ENCODE measurements around the gene EPOP.

Gene EPOP

GRCh38 chr17:38705803-38706504 is 31.2 kb upstream of the EPOP start:
- no peak for DNase-seq

- no peak for DNase-seq
Measured at GRCh38 chr17:38705523-38705802, 30.7 kb upstream of the EPOP start.

GRCh38 chr17:38704606-38705522 is 30.1 kb upstream of the EPOP start, which contains the start of gene MLLT6:
TSS of gene MLLT6 (plus strand) at chr17:38705273. CDS start at chr17:38705633, 360 bp downstream.
- DNase-seq: peak; percentile 79

GRCh38 chr17:38703742-38704605 is 29.2 kb upstream of the EPOP start:
- DNase-seq: peak; percentile 43

GRCh38 chr17:38702916-38703741 is 28.4 kb upstream of the EPOP start:
- DNase-seq: no peak

- DNase-seq: peak; percentile 50
Measured at GRCh38 chr17:38702166-38702915, 27.6 kb upstream of the EPOP start.

- DNase-seq: no peak
Measured at GRCh38 chr17:38701504-38702165, 26.9 kb upstream of the EPOP start.

GRCh38 chr17:38698760-38699159 is 24.0 kb upstream of the EPOP start:
- DNase-seq: no peak

- DNase-seq: no peak
Measured at GRCh38 chr17:38697061-38697820, 22.5 kb upstream of the EPOP start.

- DNase-seq: no peak
Measured at GRCh38 chr17:38693700-38694329, 19.1 kb upstream of the EPOP start.

GRCh38 chr17:38691154-38691553 is 16.4 kb upstream of the EPOP start:
- no peak for DNase-seq

GRCh38 chr17:38690386-38690785 is 15.6 kb upstream of the EPOP start:
- DNase-seq: no peak

GRCh38 chr17:38687286-38687685 is 12.5 kb upstream of the EPOP start:
- DNase-seq: no peak

- DNase-seq: no peak
Measured at GRCh38 chr17:38685491-38685890, 10.7 kb upstream of the EPOP start.

GRCh38 chr17:38681096-38681495 is 6.3 kb upstream of the EPOP start:
- no peak for DNase-seq

GRCh38 chr17:38677819-38678218 is 3.1 kb upstream of the EPOP start:
- no peak for DNase-seq

GRCh38 chr17:38676706-38677504 is 2.1 kb upstream of the EPOP start:
- DNase-seq: peak; percentile 92

- no peak for DNase-seq
Measured at GRCh38 chr17:38674014-38674748, 576 bp downstream of the EPOP start.
